SK-N-SH (cell line): Measurements from ENCODE around the gene SIPA1. TPM values are rescaled to one million over a fixed set of nuclear protein-coding genes. Genes with fewer than 3 reads are reported as not detected.

Experiments used
- CTCF ChIA-PET: fragments of 300-600, 350-600 bp; formaldehyde crosslinking; extraction: SDS; loops from one replicate; lab custom pipeline; 2021; lab: Yijun Ruan, JAX
- POLR2A ChIA-PET: fragments of 350-600 bp; sonication (Branson Sonifier 250); formaldehyde crosslinking; extraction: SDS; loops from one replicate; lab custom pipeline; 2020; ENCODE audit warnings: antibody characterized with exemption, inconsistent platforms; lab: Yijun Ruan, JAX
- DNase-seq: peaks from one replicate; pipeline ENCODE4 v3.0.0; 2012
- H2AFZ ChIP-seq: fragments of 200-600 bp; sonication (generic); 2 replicates; pipeline ENCODE4 v1.8.1; 2016; ENCODE audit warnings: antibody characterized with exemption, mild to moderate bottlenecking, low read depth
- H3F3A ChIP-seq: fragments of 200-600 bp; sonication (generic); replicated peaks from 2 replicates; pipeline ENCODE3; 2016; ENCODE audit warnings: antibody characterized with exemption, mild to moderate bottlenecking; ENCODE audit not compliant: insufficient read depth
- H3K27ac ChIP-seq, 2 experiments: fragments of 200-500 bp in 1 of 2; fragments of 200-600 bp in 1 of 2; sonication (Bioruptor generic) in 1 of 2; sonication (generic), shearing (Covaris generic) in 1 of 2; 2 replicates each; pipeline versions ENCODE4 v1.5.1 to v1.6.1; 2014 to 2016; ENCODE audit warnings: low read depth in 2 of 2, inconsistent platforms in 1 of 2, low read length in 1 of 2, mild to moderate bottlenecking in 1 of 2, mixed read lengths in 1 of 2
- H3K27me3 ChIP-seq: fragments of 200-600 bp; sonication (generic), shearing (Covaris generic); 2 replicates; pipeline ENCODE4 v1.6.1; 2016; ENCODE audit warnings: mixed run types; ENCODE audit not compliant: insufficient read depth
- H3K36me3 ChIP-seq, 2 experiments: fragments of 200-500 bp in 1 of 2; fragments of 200-600 bp in 1 of 2; sonication (Bioruptor generic) in 1 of 2; sonication (generic) in 1 of 2; replicated peaks in 1 of 2; 2 replicates each; pipeline versions ENCODE3 to v1.5.1; 2014 to 2016; ENCODE audit warnings: low read length in 1 of 2, mild to moderate bottlenecking in 1 of 2; ENCODE audit not compliant: insufficient read depth in 2 of 2, control insufficient read depth in 1 of 2
- H3K4me1 ChIP-seq, 2 experiments: fragments of 200-500 bp in 1 of 2; fragments of 200-600 bp in 1 of 2; sonication (Bioruptor generic) in 1 of 2; sonication (generic), shearing (Covaris generic) in 1 of 2; 2 replicates each; pipeline versions ENCODE4 v1.5.1 to v1.6.1; 2014 to 2016; ENCODE audit warnings: low read depth in 1 of 2, low read length in 1 of 2, mixed run types in 1 of 2; ENCODE audit not compliant: insufficient read depth in 2 of 2, control insufficient read depth in 1 of 2
- H3K4me2 ChIP-seq: fragments of 200-600 bp; sonication (generic), shearing (Covaris generic); 2 replicates; pipeline ENCODE4 v1.6.1; 2017; ENCODE audit warnings: mixed run types
- H3K4me3 ChIP-seq, 2 experiments: fragments of 200-500 bp in 1 of 2; fragments of 200-600 bp in 1 of 2; sonication (Bioruptor generic) in 1 of 2; sonication (generic), shearing (Covaris generic) in 1 of 2; 2 replicates each; pipeline versions ENCODE4 v1.5.1 to v1.8.1; 2014 to 2016; ENCODE audit warnings: low read depth in 2 of 2, inconsistent platforms in 1 of 2, low read length in 1 of 2, mild to moderate bottlenecking in 1 of 2, mixed read lengths in 1 of 2, moderate library complexity in 1 of 2
- H3K79me2 ChIP-seq: fragments of 200-600 bp; sonication (generic); 2 replicates; pipeline ENCODE4 v1.8.1; 2017; ENCODE audit warnings: mild to moderate bottlenecking; ENCODE audit not compliant: insufficient read depth
- H3K9ac ChIP-seq: fragments of 200-600 bp; sonication (generic); 2 replicates; pipeline ENCODE4 v1.6.1; 2017; ENCODE audit warnings: mixed run types
- H3K9me2 ChIP-seq: fragments of 200-600 bp; sonication (generic); 2 replicates; pipeline ENCODE4 v1.6.1; 2017; ENCODE audit warnings: mixed run types
- H3K9me3 ChIP-seq: fragments of 200-600 bp; sonication (generic); 2 replicates; pipeline ENCODE4 v1.6.1; 2017; ENCODE audit warnings: mixed run types, mild to moderate bottlenecking, moderate library complexity
- H4K20me1 ChIP-seq: fragments of 200-600 bp; sonication (generic); 2 replicates; pipeline ENCODE4 v1.6.1; 2017; ENCODE audit warnings: mild to moderate bottlenecking, mixed run types; ENCODE audit not compliant: insufficient read depth
- CTCF ChIP-seq: fragments of 200-600 bp; sonication (generic); IDR thresholded peaks from 2 replicates; pipeline ENCODE4 v1.6.1; 2017; ENCODE audit warnings: antibody characterized with exemption, mild to moderate bottlenecking, moderate library complexity
- EP300 ChIP-seq, 2 experiments: IDR thresholded peaks; 2 replicates each; pipeline versions ENCODE4 v1.4.0 to v1.6.1; 2012; ENCODE audit warnings: borderline replicate concordance in 1 of 2, low read depth in 1 of 2, low read length in 1 of 2
- EZH2phosphoT487 ChIP-seq: fragments of 200-600 bp; sonication (generic); IDR thresholded peaks from 2 replicates; pipeline ENCODE4 v1.6.1; 2017; ENCODE audit warnings: low read depth, mixed run types, mild to moderate bottlenecking, antibody characterized with exemption, moderate library complexity, borderline replicate concordance
- FOSL2 ChIP-seq: IDR thresholded peaks from 2 replicates; pipeline ENCODE4 v1.4.0; 2012; ENCODE audit warnings: low read depth, mild to moderate bottlenecking, moderate library complexity, borderline replicate concordance
- FOXJ3 ChIP-seq: sonication (generic); formaldehyde crosslinking; IDR thresholded peaks from 2 replicates; pipeline ENCODE4 v1.5.1; 2020; ENCODE audit warnings: mild to moderate bottlenecking, missing genetic modification reagents
- IRF3 ChIP-seq: fragments of 150-350 bp; IDR thresholded peaks from 2 replicates; pipeline ENCODE4 v1.6.1; 2016; ENCODE audit warnings: mild to moderate bottlenecking, low read depth, low read length
- MAX ChIP-seq: IDR thresholded peaks from 2 replicates; pipeline ENCODE4 v1.4.0; 2012; ENCODE audit warnings: low read depth
- MEF2A ChIP-seq: IDR thresholded peaks from 2 replicates; pipeline ENCODE4 v1.4.0; 2012; ENCODE audit warnings: low read depth, borderline replicate concordance
- NRF1 ChIP-seq: IDR thresholded peaks from 2 replicates; pipeline ENCODE4 v1.6.1; 2012; ENCODE audit warnings: low read depth, mild to moderate bottlenecking, low read length
- PBX3 ChIP-seq: IDR thresholded peaks from 2 replicates; pipeline ENCODE4; 2012
- RAD21 ChIP-seq: IDR thresholded peaks from 2 replicates; pipeline ENCODE4 v1.6.1; 2012; ENCODE audit warnings: mild to moderate bottlenecking, low read length
- RFX5 ChIP-seq: IDR thresholded peaks from 2 replicates; pipeline ENCODE4 v1.6.1; 2012; ENCODE audit warnings: mild to moderate bottlenecking, improper control_type of control experiment, low read length
- SMC3 ChIP-seq: IDR thresholded peaks from 2 replicates; pipeline ENCODE4 v1.6.1; 2012; ENCODE audit warnings: low read depth, low read length, improper control_type of control experiment
- TAF1 ChIP-seq: IDR thresholded peaks from 2 replicates; pipeline ENCODE4 v1.6.1; 2012; ENCODE audit warnings: low read depth, mild to moderate bottlenecking, low read length, moderate library complexity, borderline replicate concordance
- TCF12 ChIP-seq: IDR thresholded peaks from 2 replicates; pipeline ENCODE4 v1.4.0; 2012
- WGBS: methylation state at CpG from one replicate; pipeline ENCODE4 v1.1.6; 2017; ENCODE audit warnings: low lambda C conversion rate; 5-methylcytosine and 5-hydroxymethylcytosine counted together
- polyA plus RNA-seq, 3 experiments: library from polyadenylated mRNA; depleted of rRNA; stranded (reverse); fragments of >200 nt; gene quantifications; 2 replicates each; pipeline ENCODE4 v1.2.3, GENCODE V29; 2012

The SIPA1 gene
- polyA plus RNA-seq, 1 of the 3 experiments (the other 2 are of a cell fraction), result 18.7 TPM

- DNase-seq, result peak; percentile 31
- Histone ChIP-seq H3K4me3 (no peak overlapping the region), H3F3A (peaks cover 9% of the 10 kb centered on the region)
- no peak for TF ChIP-seq MAX
- TF ChIP-seq IRF3, result no peak
- TF ChIP-seq SMC3, result no peak
- TF ChIP-seq FOSL2, result no peak
- TF ChIP-seq CTCF, result no peak
- no peak for TF ChIP-seq RAD21
- no peak for TF ChIP-seq EZH2phosphoT487
- TF ChIP-seq, all 33 proteins: peak for 0
- POLR2A ChIA-PET, result interaction anchor here (1.0 to 3.1 kb wide), 8 partner anchors 10 to 52 kb away, joined by 3 to 15 read pairs (median 4); partner anchors contain the start of genes EHBP1L1, FAM89B, PCNX3 and ZNRD2
- Histone ChIP-seq H3K79me2 (no peaks in the 10 kb centered on the region), H4K20me1 (no peaks in the 10 kb centered on the region), H3K9ac (no peak overlapping the region), H3K9me2 (no peaks in the 10 kb centered on the region), H3K27me3 (no peaks in the 10 kb centered on the region), H3K36me3 (peaks cover 6 to 22% of the 10 kb centered on the region in 2 experiments), H2AFZ (no peak overlapping the region), H3K9me3 (no peaks in the 10 kb centered on the region), H3K27ac (peak overlapping the region in 1 of 2 experiments; percentile 25; a peak in 1 of 4 replicates), H3K4me1 (peaks cover 0 to 12% of the 10 kb centered on the region in 2 experiments; a peak in 1 of 4 replicates), H3K4me2 (no peak overlapping the region)
- CTCF ChIA-PET, result interaction anchor here (0.8 to 12.8 kb wide), 22 partner anchors 7 to 427 kb away, joined by 3 to 216 read pairs (median 6); partner anchors contain the start of genes EHBP1L1, FAM89B, LTBP3 and MAP3K11
- 94% methylated on average over 14 of the region's 22 CpGs for WGBS
Observed at GRCh38 chr11:65592858-65593517, 44.9 kb upstream of the SIPA1 start.

- Histone ChIP-seq H3K4me1 (peaks cover 0 to 12% of the 10 kb centered on the region in 2 experiments; a peak in 1 of 4 replicates), H3K27me3 (no peaks in the 10 kb centered on the region), H3K9me3 (no peaks in the 10 kb centered on the region), H3K9ac (no peak overlapping the region), H3K4me2 (no peak overlapping the region), H2AFZ (no peak overlapping the region), H3K27ac (peak overlapping the region in 1 of 2 experiments; percentile 25; a peak in 1 of 4 replicates), H3K79me2 (no peaks in the 10 kb centered on the region), H3F3A (peaks cover 9% of the 10 kb centered on the region), H4K20me1 (no peaks in the 10 kb centered on the region), H3K9me2 (no peaks in the 10 kb centered on the region), H3K36me3 (peaks cover 12 to 30% of the 10 kb centered on the region in 2 experiments), H3K4me3 (no peak overlapping the region; a peak in 1 of 4 replicates)
- ChIA-PET POLR2A (interaction anchor here (0.6 to 3.1 kb wide), 9 partner anchors 11 to 85 kb away, joined by 3 to 15 read pairs (median 4); partner anchors contain the start of genes EHBP1L1, FAM89B, PCNX3 and ZNRD2), CTCF (interaction anchor here (0.8 to 12.8 kb wide), 27 partner anchors 8 to 426 kb away, joined by 3 to 216 read pairs (median 4); partner anchors contain the start of genes EHBP1L1, FAM89B, LTBP3 and MAP3K11)
- DNase-seq, result peak; percentile 84
- 87% methylated on average over 18 of the region's 26 CpGs for WGBS
- TF ChIP-seq IRF3, result no peak
- no peak for TF ChIP-seq MEF2A
- TF ChIP-seq CTCF, result peak; percentile 68
- no peak for TF ChIP-seq RFX5
- no peak for TF ChIP-seq EP300 (IDR thresholded peaks at IDR 0.05; ENCODE audit: borderline replicate concordance in 1 of 2, low read depth in 1 of 2, low read length in 1 of 2)
- TF ChIP-seq TAF1, result no peak
- TF ChIP-seq PBX3, result no peak
- no peak for TF ChIP-seq NRF1
- TF ChIP-seq TCF12, result no peak
- no peak for TF ChIP-seq FOXJ3 (CRISPR knock-in tag)
Observed at GRCh38 chr11:65593518-65594414, 44.1 kb upstream of the SIPA1 start.
